COLO829 (cell line): Measurements from ENCODE around the gene LENG9.

ENCODE experiments used
- DNase-seq: peaks from one replicate; pipeline ENCODE4 v3.0.0; 2012; ENCODE audit warnings: low spot score

LENG9 gene

DNA sequence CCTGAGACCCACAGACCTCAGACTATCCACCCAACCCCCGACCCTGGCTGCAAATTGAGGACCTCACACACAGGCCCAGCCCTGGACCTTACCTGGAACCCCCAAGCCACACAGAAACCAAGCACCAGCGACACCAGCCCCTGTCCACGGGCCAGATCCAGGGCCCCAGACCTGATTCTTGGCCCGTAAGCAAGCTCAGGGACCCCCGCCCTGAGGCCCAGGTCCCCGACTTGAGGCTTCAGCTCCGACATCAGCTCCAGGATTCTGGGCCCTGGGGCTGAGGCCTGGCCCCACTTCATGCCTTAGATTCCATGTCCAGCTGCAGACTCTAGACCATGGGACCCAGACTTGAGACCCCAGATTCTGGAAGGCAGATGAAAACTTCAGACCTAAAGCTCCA lies 42.1 kb downstream of the LENG9 start:
- DNase-seq: no peak

DNA sequence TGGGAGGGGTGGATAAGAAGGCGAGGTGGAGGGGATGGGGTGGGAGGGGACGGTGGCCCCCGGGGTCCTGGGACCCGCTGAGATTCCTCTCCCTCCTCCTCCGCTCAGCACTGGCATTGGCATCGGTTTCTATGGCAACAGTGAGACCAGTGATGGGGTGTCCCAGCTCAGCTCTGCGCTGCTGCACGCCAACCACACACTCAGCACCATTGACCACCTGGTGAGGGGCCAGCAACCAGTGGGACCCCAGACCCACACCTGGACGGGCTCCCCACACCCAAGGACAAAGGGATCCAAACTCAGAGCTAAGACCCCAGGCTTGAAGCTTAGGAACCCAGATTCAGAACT lies 42.4 kb downstream of the LENG9 start:
- DNase-seq: no peak

DNA sequence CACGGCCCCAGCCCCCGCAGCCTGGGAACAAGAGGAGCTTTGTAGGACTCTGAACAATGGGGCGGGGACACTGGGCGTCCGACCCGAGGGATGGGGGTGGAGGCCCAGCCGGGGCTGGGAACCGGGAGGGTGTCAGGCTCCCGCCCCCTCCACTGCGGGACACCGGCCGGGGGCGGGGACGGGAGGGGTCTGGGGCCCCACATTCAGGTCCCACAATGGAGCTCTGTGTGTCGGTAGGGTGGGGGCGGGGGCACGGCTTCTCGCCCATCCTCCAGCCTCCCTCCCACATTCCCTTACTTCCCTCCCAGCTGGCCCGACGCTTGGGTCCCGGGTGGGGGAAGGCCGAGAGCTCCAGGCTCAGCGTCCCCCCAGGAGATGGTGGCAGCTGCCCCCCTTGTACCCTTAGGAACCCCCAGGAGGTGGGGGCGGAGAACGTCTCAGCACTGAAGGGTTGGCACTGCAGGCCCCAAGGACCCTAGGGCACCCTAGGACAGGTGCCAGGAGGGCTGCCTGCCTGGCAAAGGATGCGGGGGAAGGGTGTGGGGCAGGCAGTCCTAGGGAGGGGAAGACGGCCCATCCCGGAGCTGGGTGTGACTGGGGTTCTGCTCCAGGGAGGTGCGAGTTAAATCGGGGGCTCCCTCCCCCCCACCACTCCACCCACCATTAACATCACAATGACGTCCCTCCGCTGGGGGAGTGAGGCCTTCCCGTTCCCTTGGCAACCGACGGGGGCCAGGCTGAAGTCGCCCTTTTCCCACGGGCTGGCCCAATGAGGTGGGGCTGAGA lies 43.0 kb downstream of the LENG9 start:
- peak; percentile 90 for DNase-seq

DNA sequence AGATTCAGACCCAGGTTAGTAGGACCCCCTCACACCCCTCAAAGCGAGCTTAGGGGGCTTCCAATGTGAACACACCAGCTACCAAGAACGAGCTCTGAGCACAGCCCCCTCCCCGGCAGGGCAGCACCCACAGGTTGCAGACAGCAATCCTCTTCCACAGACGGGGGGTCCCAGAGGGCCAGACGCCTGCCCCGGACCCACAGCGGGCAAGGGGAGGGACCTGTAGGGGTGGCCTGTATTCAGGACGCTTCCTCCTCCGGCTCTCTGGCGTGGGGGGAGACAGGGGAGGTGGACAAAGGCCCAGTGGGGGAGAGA lies 43.6 kb downstream of the LENG9 start:
- no peak for DNase-seq

DNA sequence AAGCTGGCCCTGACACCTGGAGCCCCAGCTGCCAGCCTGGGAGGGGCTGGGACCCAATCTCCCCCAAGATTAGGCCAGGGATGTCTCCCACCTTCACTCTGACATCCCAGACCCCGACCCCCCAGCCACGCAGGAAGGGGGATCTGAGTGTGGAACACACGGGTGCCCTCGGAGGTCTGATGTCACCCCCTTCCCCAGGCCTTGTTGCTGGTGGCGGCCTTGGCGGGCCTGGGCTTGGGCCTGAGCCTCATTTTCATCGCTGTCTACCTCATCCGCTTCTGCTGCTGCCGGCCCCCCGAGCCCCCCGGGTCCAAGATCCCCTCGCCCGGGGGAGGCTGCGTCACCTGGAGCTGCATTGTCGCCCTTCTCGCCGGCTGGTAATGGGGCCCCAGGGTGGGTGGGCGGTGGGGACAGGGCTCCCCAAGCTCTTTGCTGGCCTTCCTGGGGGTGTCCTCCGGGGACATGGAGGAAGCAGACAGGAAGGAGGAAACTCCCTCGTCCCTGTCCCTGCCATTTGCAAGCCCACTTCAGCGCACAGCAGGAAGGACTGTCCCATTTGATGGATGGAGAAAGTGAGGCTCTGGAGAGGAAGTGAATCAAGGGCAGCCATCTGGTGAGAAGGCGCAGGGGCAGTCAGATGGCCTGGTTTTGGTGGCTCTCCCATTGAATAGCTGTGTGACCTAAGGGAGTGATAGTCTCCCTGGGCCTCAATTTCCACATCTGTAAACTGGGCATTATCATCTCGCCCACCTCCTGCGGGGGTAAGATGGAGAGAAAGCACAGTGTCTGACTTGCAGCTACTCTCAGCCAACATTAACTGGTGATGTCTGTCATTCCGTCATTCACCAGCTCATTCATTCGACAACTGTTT lies 44.4 kb downstream of the LENG9 start:
- no peak for DNase-seq

DNA sequence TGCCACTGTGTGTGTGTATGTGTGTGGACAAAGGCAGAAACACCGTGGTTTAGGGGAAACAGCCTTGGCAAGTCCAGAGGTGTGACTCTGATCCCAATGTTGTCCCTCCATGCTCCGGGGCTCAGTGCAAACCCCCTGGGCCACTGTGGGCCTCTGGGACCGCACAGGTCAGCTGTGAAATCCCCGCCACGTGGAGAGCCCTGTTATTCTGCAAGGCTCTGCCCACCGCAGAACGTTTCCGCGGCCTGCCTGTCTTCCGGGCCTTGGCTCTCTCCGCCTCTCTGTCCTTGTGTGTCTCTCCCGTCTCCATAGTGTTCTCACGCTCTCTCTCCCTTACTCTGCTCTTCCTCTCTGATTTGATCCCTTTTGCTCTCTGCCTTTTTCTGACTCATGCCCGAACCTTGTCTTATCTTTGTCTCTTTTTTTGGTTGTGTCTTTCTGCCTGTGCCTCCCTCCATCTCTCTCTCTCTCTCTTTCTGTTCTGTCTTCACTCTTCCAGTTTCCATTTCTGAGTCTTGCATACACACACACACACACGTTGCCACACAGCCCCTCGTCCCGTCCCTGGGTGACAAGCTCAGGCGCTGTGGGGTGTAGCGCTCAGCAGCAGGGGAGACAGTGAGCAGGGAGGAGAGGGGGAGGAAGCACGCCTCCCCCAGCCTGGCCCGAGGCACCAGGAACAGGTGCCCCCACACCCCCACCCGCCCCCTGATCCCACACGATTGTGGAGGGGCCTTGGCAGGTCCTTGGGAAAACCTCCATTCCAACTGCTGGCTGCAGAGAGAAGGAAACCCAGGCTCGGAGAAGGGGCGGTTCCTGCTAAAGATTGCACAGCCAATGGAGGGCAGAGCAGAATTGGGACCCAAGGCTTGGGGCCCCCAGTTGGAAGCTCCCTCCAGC lies 45.3 kb downstream of the LENG9 start:
- peak; percentile 28 for DNase-seq

DNA sequence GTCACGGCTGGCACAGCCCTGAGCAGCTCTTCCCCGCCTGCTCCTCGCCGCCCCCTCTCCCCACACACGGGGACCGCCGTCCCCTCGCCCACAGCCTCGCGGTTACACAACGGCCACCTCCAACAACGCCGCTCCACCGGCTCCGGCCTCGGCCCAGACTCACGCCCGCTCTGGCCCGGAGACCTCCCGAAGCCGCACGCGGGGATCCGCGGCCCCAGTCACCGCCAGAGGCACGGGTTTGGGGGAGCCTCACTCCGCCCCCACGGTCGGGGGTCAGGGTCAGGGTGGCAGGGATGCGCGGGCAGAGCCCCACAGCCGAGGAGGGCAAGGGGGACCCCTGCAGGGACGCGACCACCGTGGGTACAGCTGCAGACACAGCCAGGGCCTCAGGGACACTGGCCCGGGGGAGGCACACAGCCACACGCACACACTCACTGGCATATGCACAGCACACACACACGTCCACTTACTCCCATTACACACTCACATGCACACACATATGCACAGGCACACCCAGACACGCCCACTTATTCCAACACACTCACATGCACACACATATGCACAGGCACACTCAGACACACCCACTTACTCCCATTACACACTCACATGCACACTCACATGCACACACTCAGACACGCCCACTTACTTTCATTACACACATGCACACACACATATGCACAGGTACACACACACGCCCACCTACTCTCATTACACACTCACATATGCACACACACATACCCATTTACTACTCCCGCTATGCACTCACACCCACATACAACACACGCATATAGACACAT lies 46.7 kb downstream of the LENG9 start:
- DNase-seq: no peak

DNA sequence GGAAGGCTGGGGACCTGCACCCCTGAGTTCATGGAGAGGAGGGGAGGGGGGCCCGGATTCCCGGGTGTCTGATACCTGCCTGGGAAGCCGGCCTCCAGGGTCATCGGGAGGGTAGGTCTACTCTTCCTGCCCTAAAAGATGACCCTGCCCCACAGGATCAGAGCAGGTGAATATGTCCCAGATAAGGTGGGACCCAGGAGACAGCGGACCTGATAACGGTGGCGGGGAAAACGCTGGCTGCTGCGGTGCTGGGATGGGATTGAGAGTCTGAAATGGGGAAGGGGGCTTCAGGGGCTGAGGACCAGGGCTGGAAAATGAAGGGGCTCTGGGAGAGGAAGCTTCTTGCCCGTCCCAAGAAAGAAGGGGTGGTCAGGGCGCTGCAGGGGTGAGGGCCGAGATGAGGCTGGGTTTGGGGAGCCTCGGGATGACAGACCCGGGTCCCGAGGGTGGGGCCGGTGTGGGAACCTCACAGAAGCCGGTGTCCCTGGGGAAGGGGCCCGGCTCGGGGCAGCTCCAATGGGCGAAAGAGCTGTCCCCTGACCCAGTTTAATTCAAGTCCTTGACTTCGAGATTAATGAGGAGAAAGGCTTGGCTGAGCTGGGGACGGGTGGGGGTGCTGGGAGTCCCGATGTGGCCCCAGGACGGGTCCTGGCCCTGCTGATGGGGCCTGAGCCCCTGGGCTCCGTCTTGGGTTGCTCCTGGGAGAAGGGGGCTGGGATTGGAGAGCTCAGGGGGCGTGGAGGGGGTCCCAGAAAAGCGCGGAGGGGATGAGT lies 47.5 kb downstream of the LENG9 start:
- no peak for DNase-seq

DNA sequence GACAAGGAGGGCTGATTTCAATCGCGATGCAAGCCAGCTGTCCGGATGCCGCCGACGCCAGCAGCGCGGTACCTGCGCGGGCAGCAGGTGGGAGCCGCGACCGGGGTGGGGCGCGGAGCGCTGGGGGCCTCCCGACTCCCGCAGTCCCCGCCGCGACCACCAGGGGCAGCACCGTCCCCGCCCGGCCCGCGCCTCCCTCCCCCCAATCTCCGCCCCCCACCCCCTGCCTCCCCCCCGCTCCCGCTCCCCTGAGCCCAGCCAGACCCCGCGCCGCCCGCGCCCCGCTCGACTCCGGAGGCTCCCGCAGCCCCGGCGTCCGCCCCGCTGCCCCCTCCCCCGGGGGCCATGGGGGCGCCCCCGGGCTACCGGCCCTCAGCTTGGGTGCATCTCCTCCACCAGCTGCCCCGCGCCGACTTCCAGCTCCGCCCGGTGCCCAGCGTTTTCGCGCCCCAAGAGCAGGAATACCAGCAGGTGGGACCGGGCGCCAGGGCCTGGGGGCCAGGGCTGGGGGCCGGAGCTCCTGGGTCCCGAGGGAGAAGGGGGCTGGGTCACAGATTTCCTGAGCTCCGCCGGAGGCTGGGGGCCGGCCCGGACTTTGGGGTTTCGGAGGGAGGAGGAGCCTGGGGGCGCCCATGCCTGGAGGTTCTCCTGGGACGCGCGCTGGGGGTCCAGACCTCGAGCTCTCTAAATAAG lies 48.2 kb downstream of the LENG9 start, which contains the start of gene TTYH1:
Gene TTYH1 (plus strand): TSS at position 257 of the 693 bp plus-strand sequence. CDS start 89 bp downstream, at position 346.
- DNase-seq: peak; percentile 24

DNA sequence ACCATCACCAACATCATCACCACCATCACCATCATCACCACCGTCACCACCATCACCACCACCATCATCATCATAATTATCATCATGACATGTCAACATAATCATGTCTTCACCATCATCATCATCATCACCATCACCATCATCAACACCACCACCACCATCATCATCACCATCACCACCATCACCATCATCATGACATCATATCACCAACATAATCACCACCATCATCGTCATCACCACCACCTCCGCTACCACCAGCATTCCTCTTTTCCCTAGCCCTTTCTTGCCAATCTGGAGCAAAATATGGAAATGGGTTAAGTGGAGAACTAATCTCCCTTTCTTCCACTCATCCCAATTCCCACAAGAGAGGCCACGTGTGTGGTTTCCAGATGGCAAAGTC lies 49.4 kb downstream of the LENG9 start:
- DNase-seq: no peak

DNA sequence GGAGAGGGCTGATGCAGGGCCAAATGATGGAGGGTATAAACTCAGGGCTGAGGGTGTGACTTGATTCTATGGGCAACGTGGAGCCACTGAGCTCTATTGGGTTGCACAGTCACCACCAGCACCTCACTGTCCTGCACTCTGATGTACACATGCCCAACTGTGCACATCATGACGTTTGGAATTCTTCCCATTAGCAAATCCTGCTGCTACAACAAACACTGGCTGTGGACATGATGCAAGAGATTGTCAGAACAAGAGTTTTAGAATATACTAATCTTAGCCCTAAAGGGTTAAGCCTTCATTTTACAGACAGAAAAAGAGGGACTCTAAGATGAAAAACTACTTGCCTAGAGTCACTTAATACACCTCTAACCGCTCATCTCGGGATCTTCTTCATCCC lies 50.7 kb downstream of the LENG9 start:
- no peak for DNase-seq
